C4-2B (cell line): ENCODE results near the gene SUPT6H.
A peak's percentile ranks its signal among the peaks of the same experiment; 100 is the strongest.

Experiments
- H3K27ac ChIP-seq: fragments of 450-650 bp; 2 replicates; pipeline ENCODE4 v1.5.1; 2017
- ZFX ChIP-seq: fragments of 450-650 bp; IDR thresholded peaks from 2 replicates; pipeline ENCODE4 v1.6.1; 2017
- TF ChIP-seq, protein P1 (sequence below): fragments of 450-650 bp; conservative IDR thresholded peaks from 2 replicates; pipeline ENCODE4 v1.5.1; 2017; ENCODE audit warnings: mild to moderate bottlenecking

Gene SUPT6H

DNA sequence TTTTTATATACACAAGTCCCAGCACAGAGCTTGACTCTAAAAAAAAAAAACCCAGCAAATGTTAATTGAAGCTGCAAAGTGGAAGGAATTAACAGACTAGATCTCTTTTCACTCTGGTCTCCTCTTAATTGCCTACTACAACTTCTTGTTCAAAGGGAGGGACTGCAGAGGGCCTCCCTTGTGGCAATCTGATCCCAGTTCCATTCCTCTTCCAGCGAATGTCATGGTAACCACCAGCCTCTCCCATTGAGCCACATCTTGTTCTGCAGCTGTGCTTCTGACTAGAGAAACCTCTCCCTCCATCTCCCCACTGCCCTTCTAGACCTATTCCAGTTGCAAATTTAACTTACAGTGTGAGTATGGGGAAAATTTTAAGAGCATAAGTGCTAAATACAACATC lies 5.9 kb downstream of the SUPT6H start:
- TF ChIP-seq ZFX = no peak
- TF ChIP-seq, protein P1, sequence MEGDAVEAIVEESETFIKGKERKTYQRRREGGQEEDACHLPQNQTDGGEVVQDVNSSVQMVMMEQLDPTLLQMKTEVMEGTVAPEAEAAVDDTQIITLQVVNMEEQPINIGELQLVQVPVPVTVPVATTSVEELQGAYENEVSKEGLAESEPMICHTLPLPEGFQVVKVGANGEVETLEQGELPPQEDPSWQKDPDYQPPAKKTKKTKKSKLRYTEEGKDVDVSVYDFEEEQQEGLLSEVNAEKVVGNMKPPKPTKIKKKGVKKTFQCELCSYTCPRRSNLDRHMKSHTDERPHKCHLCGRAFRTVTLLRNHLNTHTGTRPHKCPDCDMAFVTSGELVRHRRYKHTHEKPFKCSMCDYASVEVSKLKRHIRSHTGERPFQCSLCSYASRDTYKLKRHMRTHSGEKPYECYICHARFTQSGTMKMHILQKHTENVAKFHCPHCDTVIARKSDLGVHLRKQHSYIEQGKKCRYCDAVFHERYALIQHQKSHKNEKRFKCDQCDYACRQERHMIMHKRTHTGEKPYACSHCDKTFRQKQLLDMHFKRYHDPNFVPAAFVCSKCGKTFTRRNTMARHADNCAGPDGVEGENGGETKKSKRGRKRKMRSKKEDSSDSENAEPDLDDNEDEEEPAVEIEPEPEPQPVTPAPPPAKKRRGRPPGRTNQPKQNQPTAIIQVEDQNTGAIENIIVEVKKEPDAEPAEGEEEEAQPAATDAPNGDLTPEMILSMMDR = no peak
- H3K27ac ChIP-seq = no peak overlapping the region

- H3K27ac ChIP-seq = no peak overlapping the region
- no peak for TF ChIP-seq ZFX
- TF ChIP-seq, protein P1 = no peak
These were observed 7.9 kb downstream of the SUPT6H start for GRCh38 chr17:28669918-28670317.

GRCh38 chr17:28675490-28675889 lies 13.5 kb downstream of the SUPT6H start:
- no peak for TF ChIP-seq ZFX
- TF ChIP-seq, protein P1 = no peak

GRCh38 chr17:28675980-28676379 lies 14.0 kb downstream of the SUPT6H start:
- no peak overlapping the region for H3K27ac ChIP-seq

More at GRCh38 chr17:28675490-28675889, 13.5 kb downstream of the SUPT6H start:
- no peak overlapping the region for H3K27ac ChIP-seq

DNA sequence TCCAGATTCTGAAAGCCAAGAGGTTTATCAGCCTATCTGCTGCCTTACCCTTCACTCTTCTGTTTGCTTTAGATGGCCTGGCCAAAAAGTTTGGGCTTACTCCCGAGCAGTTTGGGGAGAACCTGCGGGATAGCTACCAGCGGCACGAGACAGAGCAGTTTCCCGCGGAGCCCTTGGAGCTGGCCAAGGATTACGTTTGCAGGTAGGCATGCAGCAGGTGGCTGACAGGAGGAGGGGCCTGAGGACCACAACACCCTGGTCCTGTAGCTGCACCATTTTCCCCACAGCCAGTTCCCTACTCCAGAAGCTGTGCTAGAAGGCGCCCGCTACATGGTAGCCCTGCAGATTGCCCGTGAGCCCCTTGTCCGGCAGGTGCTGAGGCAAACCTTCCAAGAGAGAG lies 20.6 kb downstream of the SUPT6H start:
- TF ChIP-seq ZFX = no peak
- TF ChIP-seq, protein P1 = no peak
- no peak overlapping the region for H3K27ac ChIP-seq

More at GRCh38 chr17:28675980-28676379, 14.0 kb downstream of the SUPT6H start:
- no peak for TF ChIP-seq ZFX
- TF ChIP-seq, protein P1 = peak; percentile 65

GRCh38 chr17:28684963-28685362 lies 23.0 kb downstream of the SUPT6H start:
- TF ChIP-seq ZFX = no peak
- TF ChIP-seq, protein P1 = no peak
- no peak overlapping the region for H3K27ac ChIP-seq

GRCh38 chr17:28685366-28685765 lies 23.4 kb downstream of the SUPT6H start:
- H3K27ac ChIP-seq = no peak overlapping the region
- TF ChIP-seq, protein P1 = no peak
- TF ChIP-seq ZFX = no peak
